ENCODE results near the gene CABLES1. TPM values are rescaled to one million over a fixed set of nuclear protein-coding genes. Genes with fewer than 3 reads are reported as not detected.

Gene CABLES1
- total and polyA plus RNA-seq, 2 donors from 2014 or later: 7.6 to 40.5 TPM

DNA sequence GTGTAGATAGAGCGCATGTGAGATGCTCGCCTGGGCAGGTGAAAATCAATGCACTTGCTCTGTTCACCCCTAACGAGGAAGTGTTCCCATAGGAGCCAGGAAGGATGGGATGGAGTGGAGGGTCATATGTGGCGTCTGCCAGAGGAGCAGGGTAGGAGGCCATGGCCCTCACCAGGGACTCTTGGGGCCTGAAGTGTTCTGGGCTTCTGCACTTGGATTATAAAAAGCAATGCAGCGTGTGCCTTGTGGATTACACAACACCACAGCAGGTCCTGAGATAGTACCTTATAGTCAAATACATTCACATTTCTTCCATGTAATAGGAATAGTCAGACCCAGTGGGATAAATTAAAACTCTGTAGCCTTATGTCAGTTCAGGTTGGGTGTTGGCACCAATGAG lies 100.1 kb downstream of the CABLES1 start:
- H3K4me1 ChIP-seq (ENCODE audit: control insufficient read depth in 2 of 3, insufficient read depth in 2 of 3, low read depth in 1 of 3, low read length in 3 of 3): peaks cover 0 to 39% (median 27%) of the 10 kb centered on the region in 3 donors
- intact Hi-C loops (cut with DNase I): loop anchor here (10.0 kb wide), 1 partner anchor 51 kb away; no protein-coding TSS in a partner anchor
- H3K27ac ChIP-seq (ENCODE audit: low read depth in 2 of 2, low read length in 2 of 2): no peak overlapping the region
- no peak for TF ChIP-seq CTCF (IDR thresholded peaks at IDR 0.05; ENCODE audit: borderline replicate concordance, extremely low read depth, insufficient read depth)
- H3K36me3 ChIP-seq (ENCODE audit: control insufficient read depth in 2 of 3, insufficient read depth in 3 of 3, low read length in 3 of 3): peaks cover 0 to 11% (median 0%) of the 10 kb centered on the region in 3 donors
- FAIRE-seq: no peak
- no peak for DNase-seq
- H3K9me3 ChIP-seq (ENCODE audit: control insufficient read depth in 2 of 3, insufficient read depth in 1 of 3, low read length in 3 of 3): no peaks in the 10 kb centered on the region
- no peaks in the 10 kb centered on the region for H3K27me3 ChIP-seq (ENCODE audit: control insufficient read depth, insufficient read depth, low read length)
- no peak overlapping the region for H3K4me3 ChIP-seq (ENCODE audit: low read length in 3 of 3)
- H3K9ac ChIP-seq (ENCODE audit: low read length in 3 of 3): no peak overlapping the region

DNA sequence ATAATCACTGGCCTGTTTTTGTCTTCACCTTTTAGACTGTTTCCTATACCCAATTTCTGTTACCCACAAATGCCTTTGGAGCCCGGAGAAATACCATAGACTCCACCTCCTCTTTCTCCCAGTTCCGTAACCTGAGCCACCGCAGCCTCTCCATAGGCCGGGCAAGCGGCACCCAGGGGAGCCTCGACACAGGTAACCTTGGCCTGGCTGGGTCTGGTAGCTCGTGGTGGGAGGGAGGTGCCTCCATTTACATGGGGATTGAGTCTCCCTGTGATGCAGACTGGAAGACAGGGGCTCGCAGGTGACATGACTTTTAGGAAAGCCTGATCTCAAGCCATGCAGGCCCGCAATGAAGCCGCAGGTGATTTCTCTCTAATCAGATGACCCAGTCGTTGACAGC lies 100.6 kb downstream of the CABLES1 start:
- Histone ChIP-seq H3K4me1 (ENCODE audit: control insufficient read depth in 2 of 3, insufficient read depth in 2 of 3, low read depth in 1 of 3, low read length in 3 of 3) (peaks cover 0 to 35% (median 23%) of the 10 kb centered on the region in 3 donors), H3K4me3 (ENCODE audit: low read length in 3 of 3) (no peak overlapping the region), H3K27ac (ENCODE audit: low read depth in 2 of 2, low read length in 2 of 2) (no peak overlapping the region), H3K9me3 (ENCODE audit: control insufficient read depth in 2 of 3, insufficient read depth in 1 of 3, low read length in 3 of 3) (no peaks in the 10 kb centered on the region), H3K36me3 (ENCODE audit: control insufficient read depth in 2 of 3, insufficient read depth in 3 of 3, low read length in 3 of 3) (peaks cover 0 to 11% (median 0%) of the 10 kb centered on the region in 3 donors), H3K9ac (ENCODE audit: low read length in 3 of 3) (no peak overlapping the region), H3K27me3 (ENCODE audit: control insufficient read depth, insufficient read depth, low read length) (no peaks in the 10 kb centered on the region)
- no peak for TF ChIP-seq CTCF (IDR thresholded peaks at IDR 0.05; ENCODE audit: borderline replicate concordance, extremely low read depth, insufficient read depth)
- FAIRE-seq: no peak
- DNase-seq: no peak
- intact Hi-C loops (cut with DNase I): loop anchor here (10.0 kb wide), 1 partner anchor 51 kb away; no protein-coding TSS in a partner anchor

- H3K4me3 ChIP-seq (ENCODE audit: low read length in 3 of 3): peak overlapping the region in 2 of 3 donors; percentile 18 to 43
- H3K27ac ChIP-seq (ENCODE audit: low read depth in 2 of 2, low read length in 2 of 2): peak overlapping the region; percentile 81 to 89
- no peak for DNase-seq
- TF ChIP-seq CTCF (IDR thresholded peaks at IDR 0.05; ENCODE audit: borderline replicate concordance, extremely low read depth, insufficient read depth): no peak
- no peaks in the 10 kb centered on the region for H3K9me3 ChIP-seq (ENCODE audit: control insufficient read depth in 2 of 3, insufficient read depth in 1 of 3, low read length in 3 of 3)
- FAIRE-seq: no peak
- H3K9ac ChIP-seq (ENCODE audit: low read length in 3 of 3): no peak overlapping the region
- peaks cover 0 to 24% (median 20%) of the 10 kb centered on the region in 3 donors for H3K4me1 ChIP-seq (ENCODE audit: control insufficient read depth in 2 of 3, insufficient read depth in 2 of 3, low read depth in 1 of 3, low read length in 3 of 3)
- H3K27me3 ChIP-seq (ENCODE audit: control insufficient read depth, insufficient read depth, low read length): no peaks in the 10 kb centered on the region
- intact Hi-C loops (cut with DNase I): loop anchor here (10.0 kb wide), 1 partner anchor 52 kb away; no protein-coding TSS in a partner anchor
- H3K36me3 ChIP-seq (ENCODE audit: control insufficient read depth in 2 of 3, insufficient read depth in 3 of 3, low read length in 3 of 3): peaks cover 0 to 11% (median 0%) of the 10 kb centered on the region in 3 donors
Measured at GRCh38 chr18:23236876-23237468, 101.7 kb downstream of the CABLES1 start.

Data from kidney (tissue), 14 donors.